TTC549 (cell line): ENCODE measurements around the gene CLEC19A.

Source experiments
- FAIRE-seq: peaks from 2 replicates; lab custom pipeline; 2012; peaks lifted over from hg19 to GRCh38; lab: Jason Lieb, UNC

Gene CLEC19A

DNA sequence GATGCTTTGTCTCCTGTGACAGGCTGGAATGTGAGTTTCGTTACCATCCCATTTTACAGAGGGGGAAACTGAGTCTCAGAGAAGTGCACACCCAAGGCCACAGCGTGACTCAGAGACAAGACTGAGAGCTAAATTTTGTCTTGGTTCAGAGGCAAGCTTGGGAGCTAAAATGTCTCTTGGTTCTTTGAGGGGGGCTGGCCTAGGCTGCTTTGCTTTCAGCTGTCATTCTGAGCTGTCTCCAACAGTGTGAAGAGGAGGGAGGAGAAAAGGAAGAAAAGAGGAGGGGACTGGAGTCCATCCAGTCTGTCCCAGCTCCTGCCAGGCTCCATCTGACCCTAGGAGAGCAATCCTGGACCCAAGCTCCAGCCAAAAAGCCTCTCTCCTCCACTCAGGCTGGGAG is at the start of gene CLEC19A:
Gene CLEC19A, plus strand, starts transcription at position 301 of the 400 bp plus-strand sequence. CDS start 121 bp downstream, outside the sequence.
- FAIRE-seq = no peak

GRCh38 chr16:19235886-19236285 is 49.6 kb upstream of the CLEC19A start:
- no peak for FAIRE-seq

GRCh38 chr16:19236561-19237209 is 48.8 kb upstream of the CLEC19A start:
- FAIRE-seq = no peak

- no peak for FAIRE-seq
These were observed 47.1 kb upstream of the CLEC19A start for GRCh38 chr16:19238406-19238805.

- no peak for FAIRE-seq
These were observed 45.9 kb upstream of the CLEC19A start for GRCh38 chr16:19239511-19240155.

GRCh38 chr16:19240494-19240893 is 45.0 kb upstream of the CLEC19A start:
- no peak for FAIRE-seq

- FAIRE-seq = no peak
These were observed 44.0 kb upstream of the CLEC19A start for GRCh38 chr16:19241512-19241911.

DNA sequence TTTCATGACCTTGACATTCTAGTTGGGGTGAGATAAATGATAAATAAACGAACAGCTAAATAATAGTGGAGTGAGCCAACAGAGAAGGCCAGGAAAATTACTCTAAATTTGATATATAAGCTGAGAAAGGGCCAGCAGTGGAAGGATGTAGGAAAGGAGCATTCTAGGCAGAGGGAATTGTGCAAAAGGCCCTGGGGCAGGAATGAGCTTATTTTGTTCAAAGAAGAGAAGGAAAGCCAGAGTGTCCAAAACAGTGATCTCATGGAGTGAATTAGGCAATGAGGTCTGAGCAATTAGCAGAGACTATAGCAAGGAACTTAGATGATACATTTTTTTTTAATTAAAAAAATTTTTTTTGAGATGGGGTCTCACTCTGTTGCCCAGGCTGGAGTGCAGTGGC is 43.3 kb upstream of the CLEC19A start:
- FAIRE-seq = no peak

DNA sequence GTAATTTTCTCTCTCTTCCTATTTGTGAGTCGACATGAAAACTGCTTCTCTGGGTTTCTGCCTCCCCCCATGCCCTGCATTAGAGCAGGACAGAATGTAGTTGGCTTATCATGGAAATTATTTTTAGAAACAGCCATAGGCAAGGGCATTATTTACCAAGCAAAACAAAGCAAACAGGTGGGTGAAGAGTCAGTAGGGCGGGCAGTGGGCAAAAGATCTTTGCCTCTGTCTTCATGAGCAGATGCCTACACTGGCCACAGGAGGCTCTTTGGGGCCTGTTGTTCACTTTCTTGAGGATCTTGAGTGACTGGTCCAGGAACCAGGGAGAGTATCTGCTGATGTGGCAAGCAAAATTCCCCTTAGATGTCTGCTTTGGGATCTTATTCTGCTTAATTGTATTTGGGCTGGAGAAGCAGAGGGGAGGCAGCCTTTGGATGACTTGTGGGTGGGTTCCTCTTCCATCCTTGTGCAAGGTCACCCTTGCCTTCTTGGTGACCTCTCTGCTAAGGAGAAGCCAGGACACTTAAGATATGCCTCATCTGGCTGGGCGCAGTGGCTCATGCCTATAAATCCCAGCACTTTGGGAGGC is 42.5 kb upstream of the CLEC19A start:
- FAIRE-seq = no peak

DNA sequence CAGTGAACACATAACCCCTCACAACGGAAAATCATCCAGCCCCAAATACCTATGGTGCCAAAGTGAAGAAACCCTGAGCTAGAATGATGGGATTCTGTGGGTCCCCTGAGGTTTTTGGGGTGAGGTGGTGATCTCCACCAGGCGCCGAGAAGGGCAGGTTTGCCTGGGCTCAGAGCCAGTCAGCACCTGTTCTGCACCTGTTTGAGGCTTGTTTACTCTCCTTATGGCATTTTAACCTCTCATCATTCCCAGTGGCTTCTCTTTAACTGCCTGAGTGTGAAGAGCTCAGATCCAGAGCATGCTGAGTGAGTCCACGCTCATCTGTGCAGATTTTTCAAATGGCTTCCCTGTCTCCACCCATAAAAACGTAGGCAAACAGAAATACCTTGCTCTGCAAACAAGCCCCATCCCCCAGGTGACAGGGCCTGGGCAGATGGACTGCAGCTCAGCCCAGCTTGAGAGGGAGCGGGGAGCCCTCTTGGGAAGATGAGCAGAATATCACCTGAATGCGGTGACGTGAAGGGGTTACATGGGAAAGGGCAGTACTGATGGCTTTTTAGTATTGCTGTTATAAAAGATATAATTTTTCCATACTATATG is 40.1 kb upstream of the CLEC19A start:
- no peak for FAIRE-seq

- FAIRE-seq = no peak
These were observed 32.6 kb upstream of the CLEC19A start for GRCh38 chr16:19252904-19253303.

GRCh38 chr16:19254611-19255010 is 30.9 kb upstream of the CLEC19A start:
- no peak for FAIRE-seq

GRCh38 chr16:19264123-19264673 is 21.3 kb upstream of the CLEC19A start:
- no peak for FAIRE-seq

DNA sequence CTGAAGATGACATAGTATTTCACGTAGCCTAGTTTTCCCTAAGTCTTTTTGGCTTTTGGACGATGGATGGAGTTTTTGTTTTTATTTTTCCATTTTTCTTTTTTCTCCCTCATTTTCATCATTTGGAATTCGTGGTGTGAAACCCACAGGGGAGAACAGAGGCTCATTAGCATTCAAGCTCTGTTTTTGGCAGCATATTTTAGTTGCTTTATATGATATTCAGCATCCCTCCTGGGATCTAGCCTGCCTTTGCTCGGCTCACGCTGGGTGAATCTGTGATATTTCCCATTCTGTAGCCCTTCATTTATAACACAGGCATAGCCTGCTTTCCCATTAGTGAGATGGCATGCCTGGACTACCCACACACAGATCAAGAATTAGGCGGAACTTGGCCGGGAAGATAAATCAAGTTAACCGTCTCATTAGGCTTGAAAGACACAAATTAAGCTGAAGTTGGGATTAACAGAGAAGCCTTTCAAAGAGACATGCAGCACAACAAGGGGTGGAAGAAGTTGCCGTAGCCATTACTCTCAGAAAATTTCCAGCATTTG is 20.1 kb upstream of the CLEC19A start:
- FAIRE-seq = no peak

GRCh38 chr16:19266774-19267173 is 18.8 kb upstream of the CLEC19A start:
- no peak for FAIRE-seq

DNA sequence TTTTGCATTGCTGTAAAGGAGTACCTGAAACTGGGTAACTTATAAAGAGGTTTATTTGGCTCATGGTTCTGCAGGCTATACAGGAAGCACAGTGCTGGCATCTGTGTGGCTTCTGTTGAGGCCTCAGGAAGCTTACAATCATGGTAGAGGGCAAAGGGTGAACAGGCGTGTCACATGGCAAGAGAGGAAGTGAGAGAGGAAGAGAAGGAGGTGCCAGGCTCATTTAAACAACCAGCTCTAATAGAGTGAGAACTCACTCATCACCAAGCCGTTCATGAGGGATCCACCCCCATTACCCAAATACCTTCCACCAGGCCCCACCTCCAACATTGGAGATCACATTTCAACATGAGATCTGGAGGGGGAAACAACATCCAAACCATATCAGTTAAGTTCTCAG is 16.4 kb upstream of the CLEC19A start:
- FAIRE-seq = no peak

GRCh38 chr16:19274165-19274797 is 11.2 kb upstream of the CLEC19A start:
- FAIRE-seq = no peak

DNA sequence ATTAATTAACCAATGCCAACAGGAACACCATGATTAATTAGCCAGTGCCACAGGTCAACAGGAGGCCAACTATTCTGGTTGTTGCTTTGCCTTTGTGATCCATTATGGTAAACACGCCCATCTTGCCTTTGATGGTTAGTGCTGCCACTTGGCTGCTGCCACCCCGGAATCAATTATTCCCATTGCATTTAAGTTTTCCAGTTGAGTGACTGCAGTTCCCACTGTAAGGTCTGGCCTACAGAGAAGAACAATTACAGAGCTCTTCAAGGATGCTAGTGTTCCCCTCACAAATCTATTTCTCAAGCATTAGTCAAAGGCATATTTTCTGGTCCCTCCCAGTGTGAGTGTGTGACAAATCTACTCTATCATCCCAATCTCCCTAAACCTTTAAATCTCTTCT is 7.1 kb upstream of the CLEC19A start:
- no peak for FAIRE-seq

GRCh38 chr16:19281246-19281645 is 4.3 kb upstream of the CLEC19A start:
- no peak for FAIRE-seq

GRCh38 chr16:19282101-19282500 is 3.4 kb upstream of the CLEC19A start:
- FAIRE-seq = no peak

DNA sequence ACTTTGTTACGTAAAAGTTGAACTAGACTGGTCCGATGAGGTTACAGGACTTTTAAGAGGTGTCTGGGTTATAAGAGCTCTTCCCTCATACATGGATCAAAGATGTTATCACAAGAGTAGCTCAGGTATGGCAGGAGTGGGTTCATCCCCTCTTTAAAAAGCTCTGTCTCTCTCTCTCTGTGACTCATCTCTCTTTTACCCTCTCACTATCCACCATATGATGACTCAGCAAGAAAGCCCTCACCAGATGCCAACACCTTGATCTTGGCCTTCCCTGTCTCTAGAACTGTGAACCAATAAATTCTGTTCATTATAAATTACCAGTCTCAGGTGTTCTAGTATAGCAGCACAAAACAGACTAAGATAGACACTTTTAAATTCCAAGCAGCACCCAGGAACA is 1.9 kb upstream of the CLEC19A start:
- no peak for FAIRE-seq

GRCh38 chr16:19284207-19284606 is 1.3 kb upstream of the CLEC19A start:
- no peak for FAIRE-seq
